HCT116 (cell line): ENCODE results near the gene LAYN.

Source experiments
- ELF1 ChIP-seq: IDR thresholded peaks from 2 replicates; pipeline ENCODE4 v1.6.1; 2012; ENCODE audit warnings: low read depth, borderline replicate concordance
- EZH2 ChIP-seq: fragments of 200-600 bp; sonication (generic); IDR thresholded peaks from 2 replicates; pipeline ENCODE4 v1.6.1; 2017; ENCODE audit warnings: antibody characterized with exemption, mixed run types
- POLR2A ChIP-seq: IDR thresholded peaks from 2 replicates; pipeline ENCODE4 v1.7.0; 2011; ENCODE audit warnings: borderline replicate concordance; ENCODE audit not compliant: insufficient read depth, insufficient read length; ENCODE audit errors: extremely low read depth
- POLR2AphosphoS5 ChIP-seq: IDR thresholded peaks from 2 replicates; pipeline ENCODE4 v1.6.1; 2011; ENCODE audit warnings: mild to moderate bottlenecking, low read depth, low read length, moderate library complexity
- RAD21 ChIP-seq: IDR thresholded peaks from 2 replicates; pipeline ENCODE4 v1.6.1; 2012; ENCODE audit warnings: low read depth, mild to moderate bottlenecking
- REST ChIP-seq: IDR thresholded peaks from 2 replicates; pipeline ENCODE4 v1.6.1; 2012; ENCODE audit warnings: low read depth
- SIN3A ChIP-seq: IDR thresholded peaks from 2 replicates; pipeline ENCODE4 v1.6.1; 2012; ENCODE audit warnings: low read depth
- TF ChIP-seq, protein P1 (sequence below), 3 experiments: fragments of 200-600 bp in 1 of 3; sonication (generic) in 1 of 3; IDR thresholded peaks in 2 of 3; conservative IDR thresholded peaks in 1 of 3; 2 replicates each; pipeline ENCODE4 v1.5.1; 2012 to 2017; ENCODE audit warnings: low read depth in 2 of 3, low read length in 2 of 3, antibody characterized with exemption in 1 of 3, borderline replicate concordance in 1 of 3, control low read depth in 1 of 3, mild to moderate bottlenecking in 1 of 3, mixed read lengths in 1 of 3, mixed run types in 1 of 3, moderate library complexity in 1 of 3; ENCODE audit not compliant: insufficient read depth in 1 of 3

DNA sequence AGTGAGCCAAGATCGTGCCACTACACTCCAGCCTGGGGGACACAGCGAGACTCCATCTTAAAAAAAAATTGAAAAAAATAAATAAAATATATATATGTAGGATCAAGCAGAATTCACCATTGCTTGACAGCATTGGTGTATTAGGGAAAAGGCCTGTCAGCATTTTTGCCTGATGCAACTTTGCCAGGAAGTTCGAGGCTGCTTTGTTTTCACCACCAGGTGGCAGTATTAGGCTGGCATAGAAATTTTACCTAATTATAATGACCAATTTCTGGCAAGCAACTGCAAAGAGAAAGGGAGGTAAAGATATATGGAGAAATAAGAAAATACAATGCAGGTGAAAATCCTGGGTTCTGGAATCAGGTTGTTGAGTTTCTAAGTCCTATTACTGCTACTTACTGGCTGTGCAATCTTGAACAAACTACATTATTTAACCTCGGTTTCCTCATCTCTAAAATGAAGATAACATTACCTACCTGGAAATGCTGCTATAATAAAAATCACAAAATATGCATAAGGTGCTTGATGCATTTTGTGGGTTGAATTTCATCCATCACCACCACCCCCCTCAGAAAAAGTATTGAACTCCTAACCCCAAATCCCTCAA, 24.7 kb downstream of the LAYN start:
- TF ChIP-seq, protein P1, sequence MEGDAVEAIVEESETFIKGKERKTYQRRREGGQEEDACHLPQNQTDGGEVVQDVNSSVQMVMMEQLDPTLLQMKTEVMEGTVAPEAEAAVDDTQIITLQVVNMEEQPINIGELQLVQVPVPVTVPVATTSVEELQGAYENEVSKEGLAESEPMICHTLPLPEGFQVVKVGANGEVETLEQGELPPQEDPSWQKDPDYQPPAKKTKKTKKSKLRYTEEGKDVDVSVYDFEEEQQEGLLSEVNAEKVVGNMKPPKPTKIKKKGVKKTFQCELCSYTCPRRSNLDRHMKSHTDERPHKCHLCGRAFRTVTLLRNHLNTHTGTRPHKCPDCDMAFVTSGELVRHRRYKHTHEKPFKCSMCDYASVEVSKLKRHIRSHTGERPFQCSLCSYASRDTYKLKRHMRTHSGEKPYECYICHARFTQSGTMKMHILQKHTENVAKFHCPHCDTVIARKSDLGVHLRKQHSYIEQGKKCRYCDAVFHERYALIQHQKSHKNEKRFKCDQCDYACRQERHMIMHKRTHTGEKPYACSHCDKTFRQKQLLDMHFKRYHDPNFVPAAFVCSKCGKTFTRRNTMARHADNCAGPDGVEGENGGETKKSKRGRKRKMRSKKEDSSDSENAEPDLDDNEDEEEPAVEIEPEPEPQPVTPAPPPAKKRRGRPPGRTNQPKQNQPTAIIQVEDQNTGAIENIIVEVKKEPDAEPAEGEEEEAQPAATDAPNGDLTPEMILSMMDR (IDR thresholded peaks at IDR 0.05 in 2 of 3, conservative IDR thresholded peaks at IDR 0.05 in 1 of 3; ENCODE audit: borderline replicate concordance in 1 of 3, insufficient read depth in 1 of 3, low read depth in 2 of 3, low read length in 2 of 3): peak; percentile 81 to 87 (median 84)
- no peak for TF ChIP-seq POLR2A
- no peak for TF ChIP-seq ELF1
- TF ChIP-seq POLR2AphosphoS5: no peak
- peak; percentile 91 for TF ChIP-seq RAD21
- TF ChIP-seq EZH2: no peak
- TF ChIP-seq SIN3A: no peak
- no peak for TF ChIP-seq REST
